Measurements from ENCODE around the gene ZNF777.

DNA sequence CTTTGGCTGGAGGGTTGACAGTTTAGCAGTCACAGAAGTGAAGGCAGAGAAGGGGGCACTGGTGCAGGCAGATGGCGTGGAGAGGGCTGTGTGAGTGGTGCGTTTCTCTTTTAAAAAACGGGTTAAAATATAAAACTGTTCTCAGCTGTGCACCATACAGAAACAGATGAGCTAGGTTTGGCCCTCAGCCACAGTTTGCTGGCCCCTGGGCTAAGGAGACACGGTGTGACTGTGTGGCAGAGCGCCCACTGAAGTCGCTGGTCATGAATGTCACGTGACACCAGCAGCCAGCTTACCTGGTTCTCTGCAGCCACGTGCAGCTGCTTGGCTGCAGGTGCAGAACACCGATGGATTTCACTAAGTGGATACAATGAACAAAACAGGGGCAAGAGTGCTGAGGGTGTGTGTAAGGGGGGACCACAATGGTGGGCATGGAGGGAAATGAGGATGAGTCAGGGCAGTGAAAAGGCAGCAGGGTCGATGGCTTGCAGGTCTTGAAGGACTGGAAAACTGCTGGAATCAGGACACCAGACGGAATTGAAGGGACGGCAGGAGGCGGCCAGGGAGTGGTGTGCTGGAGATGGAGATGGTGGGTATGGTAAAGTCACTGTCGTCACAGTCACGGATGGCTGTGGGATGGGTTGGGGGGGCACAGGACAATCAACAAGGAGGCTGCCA, 29.4 kb upstream of the ZNF777 start:
- TF ChIP-seq, protein P1, sequence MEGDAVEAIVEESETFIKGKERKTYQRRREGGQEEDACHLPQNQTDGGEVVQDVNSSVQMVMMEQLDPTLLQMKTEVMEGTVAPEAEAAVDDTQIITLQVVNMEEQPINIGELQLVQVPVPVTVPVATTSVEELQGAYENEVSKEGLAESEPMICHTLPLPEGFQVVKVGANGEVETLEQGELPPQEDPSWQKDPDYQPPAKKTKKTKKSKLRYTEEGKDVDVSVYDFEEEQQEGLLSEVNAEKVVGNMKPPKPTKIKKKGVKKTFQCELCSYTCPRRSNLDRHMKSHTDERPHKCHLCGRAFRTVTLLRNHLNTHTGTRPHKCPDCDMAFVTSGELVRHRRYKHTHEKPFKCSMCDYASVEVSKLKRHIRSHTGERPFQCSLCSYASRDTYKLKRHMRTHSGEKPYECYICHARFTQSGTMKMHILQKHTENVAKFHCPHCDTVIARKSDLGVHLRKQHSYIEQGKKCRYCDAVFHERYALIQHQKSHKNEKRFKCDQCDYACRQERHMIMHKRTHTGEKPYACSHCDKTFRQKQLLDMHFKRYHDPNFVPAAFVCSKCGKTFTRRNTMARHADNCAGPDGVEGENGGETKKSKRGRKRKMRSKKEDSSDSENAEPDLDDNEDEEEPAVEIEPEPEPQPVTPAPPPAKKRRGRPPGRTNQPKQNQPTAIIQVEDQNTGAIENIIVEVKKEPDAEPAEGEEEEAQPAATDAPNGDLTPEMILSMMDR (IDR thresholded peaks at IDR 0.05; ENCODE audit: low read length): no peak
- no peak for TF ChIP-seq EZH2phosphoT487 (IDR thresholded peaks at IDR 0.05; ENCODE audit: low read length)
